Smooth muscle cell of the brain vasculature (primary cell): ENCODE data around the gene KLK11.

Experiments
- DNase-seq: peaks from one replicate; pipeline ENCODE4 v3.0.0-alpha.2; 2012; ENCODE audit warnings: low read depth, low spot score

Gene KLK11

DNA sequence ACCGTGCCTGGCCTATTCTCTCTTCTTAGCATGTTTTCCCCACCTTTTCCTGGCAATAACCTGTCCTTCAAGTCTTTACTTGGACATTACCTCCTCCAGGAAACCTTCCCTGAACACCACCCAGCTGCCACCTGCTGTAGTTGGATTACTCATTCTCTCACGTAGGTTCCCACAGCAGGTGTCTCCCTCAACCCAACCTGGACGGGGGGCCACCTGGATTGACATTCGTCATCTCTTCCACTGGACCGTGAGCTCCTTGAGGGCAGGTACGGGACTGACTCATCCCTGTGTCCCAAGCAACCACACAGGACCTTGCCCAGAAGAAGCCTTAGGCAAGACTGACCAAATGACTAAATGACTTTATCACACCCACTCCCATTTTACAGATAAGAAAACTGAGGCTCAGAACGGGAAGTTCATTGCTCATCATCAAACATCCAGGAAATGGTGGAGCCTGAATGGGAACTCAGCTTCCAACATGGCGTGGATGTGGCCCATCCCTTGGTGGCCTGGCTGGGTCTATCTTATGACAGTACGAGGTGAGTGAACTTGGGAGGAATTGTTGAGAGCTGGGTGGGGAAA, 53.5 kb downstream of the KLK11 start:
- no peak for DNase-seq
